ENCODE data around the gene NHS. TPM values are rescaled to one million over a fixed set of nuclear protein-coding genes. Genes with fewer than 3 reads are reported as not detected.
A peak's percentile ranks its signal among the peaks of the same experiment; 100 is the strongest.

Gene NHS
- polyA plus RNA-seq, 1 donor (not counting 4 experiments of a cell fraction or from before 2014, with no cell fraction given) = 5.4 TPM

GRCh38 chrX:17703201-17703600, 328.2 kb downstream of the NHS start:
- Histone ChIP-seq H3K4me1 (ENCODE audit: control insufficient read depth, extremely low read depth, insufficient read depth, low read length) (peaks cover 13% of the 10 kb centered on the region), H2AFZ (ENCODE audit: control insufficient read depth, low read length) (no peak overlapping the region), H3K9ac (ENCODE audit: control insufficient read depth, extremely low read depth, insufficient read depth, low read length) (no peak overlapping the region), H3K9me1 (ENCODE audit: control insufficient read depth, extremely low read depth, insufficient read depth, low read length) (no peaks in the 10 kb centered on the region), H3K27ac (ENCODE audit: control insufficient read depth, insufficient read depth, low read length) (peak overlapping the region; percentile 31), H3K36me3 (ENCODE audit: control insufficient read depth in 2 of 2, extremely low read depth in 1 of 2, insufficient read depth in 2 of 2, low read length in 2 of 2) (peaks cover 0 to 3% of the 10 kb centered on the region in 2 experiments), H3K4me3 (ENCODE audit: control insufficient read depth in 2 of 3, extremely low read depth in 1 of 3, insufficient read depth in 2 of 3, low read depth in 1 of 3, low read length in 3 of 3) (no peak overlapping the region), H3K9me3 (ENCODE audit: control insufficient read depth, low read depth, low read length) (no peaks in the 10 kb centered on the region), H3K27me3 (ENCODE audit: control insufficient read depth, extremely low read depth, insufficient read depth, low read length) (no peaks in the 10 kb centered on the region), H3K79me2 (ENCODE audit: control insufficient read depth, insufficient read depth, low read length) (no peaks in the 10 kb centered on the region), H4K20me1 (ENCODE audit: control insufficient read depth, extremely low read depth, insufficient read depth, low read length) (no peaks in the 10 kb centered on the region), H3K4me2 (ENCODE audit: control insufficient read depth, extremely low read depth, insufficient read depth, low read depth, low read length) (no peak overlapping the region)
- dilution Hi-C loops (cut with MboI; ENCODE audit: extremely low pct_ligation_motif_present, low sequenced_read_pairs) = no loop called here
- peak; percentile 46 for FAIRE-seq
- DNase-seq (ENCODE audit: low read depth, low spot score) = peak; percentile 9
- no peak for TF ChIP-seq CTCF (optimal IDR thresholded peaks at IDR 0.05 in 1 of 3, IDR thresholded peaks at IDR 0.05 in 1 of 3, conservative IDR thresholded peaks at IDR 0.05 in 1 of 3; ENCODE audit: extremely low read depth in 1 of 3, insufficient read depth in 2 of 3, low read length in 3 of 3)

GRCh38 chrX:17705211-17705610, 330.2 kb downstream of the NHS start:
- no peaks in the 10 kb centered on the region for H4K20me1 ChIP-seq (ENCODE audit: control insufficient read depth, extremely low read depth, insufficient read depth, low read length)
- H3K4me2 ChIP-seq (ENCODE audit: control insufficient read depth, extremely low read depth, insufficient read depth, low read depth, low read length) = no peak overlapping the region

More at GRCh38 chrX:17705211-17705610, 330.2 kb downstream of the NHS start:
- Histone ChIP-seq H3K27me3 (ENCODE audit: control insufficient read depth, extremely low read depth, insufficient read depth, low read length) (no peaks in the 10 kb centered on the region), H3K9ac (ENCODE audit: control insufficient read depth, extremely low read depth, insufficient read depth, low read length) (no peak overlapping the region), H3K9me3 (ENCODE audit: control insufficient read depth, low read depth, low read length) (no peaks in the 10 kb centered on the region), H3K36me3 (ENCODE audit: control insufficient read depth in 2 of 2, extremely low read depth in 1 of 2, insufficient read depth in 2 of 2, low read length in 2 of 2) (peaks cover 0 to 3% of the 10 kb centered on the region in 2 experiments), H3K9me1 (ENCODE audit: control insufficient read depth, extremely low read depth, insufficient read depth, low read length) (no peaks in the 10 kb centered on the region), H3K4me3 (ENCODE audit: control insufficient read depth in 2 of 3, extremely low read depth in 1 of 3, insufficient read depth in 2 of 3, low read depth in 1 of 3, low read length in 3 of 3) (no peak overlapping the region), H3K4me1 (ENCODE audit: control insufficient read depth, extremely low read depth, insufficient read depth, low read length) (peaks cover 13% of the 10 kb centered on the region), H3K79me2 (ENCODE audit: control insufficient read depth, insufficient read depth, low read length) (no peaks in the 10 kb centered on the region), H2AFZ (ENCODE audit: control insufficient read depth, low read length) (no peak overlapping the region), H3K27ac (ENCODE audit: control insufficient read depth, insufficient read depth, low read length) (no peak overlapping the region)
- TF ChIP-seq CTCF (optimal IDR thresholded peaks at IDR 0.05 in 1 of 3, IDR thresholded peaks at IDR 0.05 in 1 of 3, conservative IDR thresholded peaks at IDR 0.05 in 1 of 3; ENCODE audit: extremely low read depth in 1 of 3, insufficient read depth in 2 of 3, low read length in 3 of 3) = no peak
- no peak for TF ChIP-seq EZH2 (IDR thresholded peaks at IDR 0.05; ENCODE audit: low read length)
- no peak for DNase-seq (ENCODE audit: low read depth, low spot score)
- dilution Hi-C loops (cut with MboI; ENCODE audit: extremely low pct_ligation_motif_present, low sequenced_read_pairs) = no loop called here
- no peak for FAIRE-seq
